Measurements from ENCODE around the gene COPG1.

COPG1 gene

GRCh38 chr3:129282727-129283327 is 33.4 kb downstream of the COPG1 start:
- TF ChIP-seq CTCF (IDR thresholded peaks at IDR 0.05; ENCODE audit: unreplicated experiment in 3 of 3) = no peak
- Mint-ChIP-seq H3K27ac (no peak overlapping the region), H3K4me3 (no peak overlapping the region), H3K9me3 (no peaks in the 10 kb centered on the region), H3K4me1 (peaks cover 15% of the 10 kb centered on the region), H3K27me3 (ENCODE audit: low read depth) (no peaks in the 10 kb centered on the region), H3K36me3 (ENCODE audit: low read depth) (peaks cover 26% of the 10 kb centered on the region)

DNA sequence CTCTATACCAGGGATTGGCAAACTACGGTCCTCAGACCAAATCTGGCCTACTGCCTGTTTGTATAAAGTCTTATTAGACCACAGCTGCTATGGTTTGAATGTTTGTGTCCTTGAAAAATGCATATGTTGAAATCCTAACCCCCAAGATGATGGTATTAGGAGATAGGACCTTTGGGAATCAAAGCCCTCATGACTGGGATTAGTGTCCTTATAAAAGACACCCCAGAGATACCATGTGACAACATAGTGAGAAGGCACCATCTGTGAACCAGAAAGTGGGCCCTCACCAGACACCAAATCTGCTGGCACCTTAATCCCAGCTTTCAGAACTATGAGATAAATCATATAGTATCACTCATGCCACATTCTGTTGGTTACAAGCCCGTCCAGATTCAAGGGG is 36.7 kb downstream of the COPG1 start:
- no peak for TF ChIP-seq CTCF (IDR thresholded peaks at IDR 0.05; ENCODE audit: unreplicated experiment in 3 of 3)
- Mint-ChIP-seq H3K4me1 (peaks cover 6% of the 10 kb centered on the region), H3K36me3 (ENCODE audit: low read depth) (peaks cover 32% of the 10 kb centered on the region), H3K4me3 (no peak overlapping the region), H3K27me3 (ENCODE audit: low read depth) (no peaks in the 10 kb centered on the region), H3K9me3 (no peaks in the 10 kb centered on the region), H3K27ac (no peak overlapping the region)

- TF ChIP-seq CTCF (IDR thresholded peaks at IDR 0.05; ENCODE audit: unreplicated experiment in 3 of 3) = no peak
- H3K4me3 Mint-ChIP-seq = no peak overlapping the region
- H3K4me1 Mint-ChIP-seq = peaks cover 18% of the 10 kb centered on the region
These were observed 39.0 kb downstream of the COPG1 start for GRCh38 chr3:129288446-129288845.

DNA sequence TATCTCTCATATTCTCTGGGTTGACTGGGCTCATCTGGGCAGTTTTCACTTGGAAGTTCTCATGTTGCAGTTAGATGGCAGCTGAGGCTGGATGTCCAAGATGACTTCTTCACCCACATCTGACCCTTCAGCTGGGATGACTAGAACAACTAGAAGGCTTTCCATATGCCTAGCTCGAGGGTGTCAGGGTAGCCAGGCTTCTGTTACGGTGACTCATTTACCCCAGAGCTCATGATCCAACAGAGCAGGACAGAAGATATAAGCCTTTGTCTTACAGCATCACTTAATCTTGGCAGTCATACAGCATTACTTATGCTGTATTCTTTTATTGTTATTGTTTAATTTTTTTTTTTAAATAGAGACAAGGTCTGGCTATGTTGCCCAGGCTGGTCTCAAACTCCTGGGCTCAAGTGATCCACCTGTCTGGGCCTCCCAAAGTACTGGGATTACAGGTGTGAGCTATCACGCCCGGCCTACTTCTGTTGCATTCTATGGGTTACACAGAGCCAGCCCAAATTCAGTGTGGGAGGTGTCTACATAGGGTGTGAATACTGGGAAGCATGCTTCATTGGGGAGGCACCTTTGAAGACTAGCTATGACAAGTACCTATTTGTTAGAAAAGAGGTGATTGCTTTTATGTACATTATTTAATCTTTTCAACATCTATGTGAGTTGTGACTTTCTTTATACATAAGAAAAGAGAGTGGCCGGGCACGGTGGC is 40.0 kb downstream of the COPG1 start:
- H3K27ac Mint-ChIP-seq = no peak overlapping the region

More at GRCh38 chr3:129288446-129288845, 39.0 kb downstream of the COPG1 start:
- Mint-ChIP-seq H3K9me3 (no peaks in the 10 kb centered on the region), H3K36me3 (ENCODE audit: low read depth) (peaks cover 39% of the 10 kb centered on the region), H3K27me3 (ENCODE audit: low read depth) (no peaks in the 10 kb centered on the region), H3K27ac (no peak overlapping the region)

DNA sequence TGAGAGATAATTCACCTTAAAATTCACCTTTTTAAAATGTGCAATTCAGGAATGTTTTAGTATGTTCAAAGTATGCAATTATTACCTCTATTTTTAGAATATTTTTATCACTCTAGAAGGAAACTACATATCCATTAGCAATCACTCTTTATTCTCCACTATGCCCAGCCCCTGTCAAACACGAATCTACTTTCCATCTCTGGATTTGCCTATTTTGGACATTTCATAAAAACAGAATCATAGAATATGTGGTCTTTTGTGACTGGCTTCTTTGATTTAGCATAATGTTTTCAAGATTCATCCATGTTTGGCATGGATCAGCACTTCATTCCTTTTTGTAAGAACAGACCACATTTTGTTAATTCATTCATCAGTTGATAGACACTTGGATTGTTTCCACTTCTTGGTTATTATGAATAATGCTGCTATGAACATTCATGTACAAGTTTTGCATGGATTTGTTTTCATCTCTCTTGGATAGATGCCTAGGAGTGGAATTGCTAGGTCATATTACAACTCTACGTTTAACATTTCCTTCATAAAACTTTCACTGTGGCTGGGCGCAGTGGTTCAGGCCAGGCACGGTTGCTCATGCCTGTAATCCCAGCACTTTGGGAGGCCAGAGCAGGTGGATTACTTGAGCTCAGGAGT is 42.0 kb downstream of the COPG1 start:
- Mint-ChIP-seq H3K27me3 (ENCODE audit: low read depth) (no peaks in the 10 kb centered on the region), H3K27ac (no peak overlapping the region), H3K4me3 (no peak overlapping the region), H3K9me3 (no peaks in the 10 kb centered on the region), H3K36me3 (ENCODE audit: low read depth) (peaks cover 50% of the 10 kb centered on the region), H3K4me1 (peaks cover 18% of the 10 kb centered on the region)
- TF ChIP-seq CTCF (IDR thresholded peaks at IDR 0.05; ENCODE audit: unreplicated experiment in 3 of 3) = no peak

More for the DNA sequence above, 40.0 kb downstream of the COPG1 start:
- Mint-ChIP-seq H3K4me3 (no peak overlapping the region), H3K27me3 (ENCODE audit: low read depth) (no peaks in the 10 kb centered on the region), H3K9me3 (no peaks in the 10 kb centered on the region), H3K4me1 (peaks cover 18% of the 10 kb centered on the region), H3K36me3 (ENCODE audit: low read depth) (peaks cover 42% of the 10 kb centered on the region)
- TF ChIP-seq CTCF (IDR thresholded peaks at IDR 0.05; ENCODE audit: unreplicated experiment in 3 of 3) = no peak
